ENCODE data around the gene PFKL.

GRCh38 chr21:44310628-44311507 lies 11.0 kb downstream of the PFKL start:
- TF ChIP-seq, protein P1, sequence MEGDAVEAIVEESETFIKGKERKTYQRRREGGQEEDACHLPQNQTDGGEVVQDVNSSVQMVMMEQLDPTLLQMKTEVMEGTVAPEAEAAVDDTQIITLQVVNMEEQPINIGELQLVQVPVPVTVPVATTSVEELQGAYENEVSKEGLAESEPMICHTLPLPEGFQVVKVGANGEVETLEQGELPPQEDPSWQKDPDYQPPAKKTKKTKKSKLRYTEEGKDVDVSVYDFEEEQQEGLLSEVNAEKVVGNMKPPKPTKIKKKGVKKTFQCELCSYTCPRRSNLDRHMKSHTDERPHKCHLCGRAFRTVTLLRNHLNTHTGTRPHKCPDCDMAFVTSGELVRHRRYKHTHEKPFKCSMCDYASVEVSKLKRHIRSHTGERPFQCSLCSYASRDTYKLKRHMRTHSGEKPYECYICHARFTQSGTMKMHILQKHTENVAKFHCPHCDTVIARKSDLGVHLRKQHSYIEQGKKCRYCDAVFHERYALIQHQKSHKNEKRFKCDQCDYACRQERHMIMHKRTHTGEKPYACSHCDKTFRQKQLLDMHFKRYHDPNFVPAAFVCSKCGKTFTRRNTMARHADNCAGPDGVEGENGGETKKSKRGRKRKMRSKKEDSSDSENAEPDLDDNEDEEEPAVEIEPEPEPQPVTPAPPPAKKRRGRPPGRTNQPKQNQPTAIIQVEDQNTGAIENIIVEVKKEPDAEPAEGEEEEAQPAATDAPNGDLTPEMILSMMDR (conservative IDR thresholded peaks at IDR 0.05; ENCODE audit: low read depth in 2 of 2): no peak
- no peak for TF ChIP-seq EZH2 (IDR thresholded peaks at IDR 0.05; ENCODE audit: low read depth, unreplicated experiment)
- TF ChIP-seq EZH2phosphoT487 (IDR thresholded peaks at IDR 0.05; ENCODE audit: unreplicated experiment): no peak
- no peak for TF ChIP-seq REST (IDR thresholded peaks at IDR 0.05; ENCODE audit: unreplicated experiment)
